GM12878 (cell line): ENCODE measurements around the gene PIK3R5. TPM values are rescaled to one million over a fixed set of nuclear protein-coding genes. Genes with fewer than 3 reads are reported as not detected.

ENCODE experiments used
- ATF7 ChIP-seq: fragments of 450-650 bp; IDR thresholded peaks from 2 replicates; pipeline ENCODE4 v1.6.1; 2016; ENCODE audit warnings: low read depth, mild to moderate bottlenecking
- BCL3 ChIP-seq: IDR thresholded peaks from 2 replicates; pipeline ENCODE4 v1.6.1; 2011; ENCODE audit warnings: borderline replicate concordance, low read depth, mild to moderate bottlenecking, moderate library complexity, low read length; ENCODE audit not compliant: insufficient read depth, poor library complexity, severe bottlenecking
- CREB1 ChIP-seq: IDR thresholded peaks from 2 replicates; pipeline ENCODE4 v1.6.1; 2012; ENCODE audit warnings: low read depth, mild to moderate bottlenecking, inconsistent platforms
- EED ChIP-seq: sonication (generic); IDR thresholded peaks from 2 replicates; pipeline ENCODE4 v1.6.1; 2016; ENCODE audit warnings: antibody characterized with exemption, low read depth
- FOS ChIP-seq: IDR thresholded peaks from 3 replicates; pipeline ENCODE4 v1.6.1; 2011; ENCODE audit warnings: borderline replicate concordance; ENCODE audit not compliant: insufficient read length; ENCODE audit errors: extremely low read depth
- IKZF2 ChIP-seq, 2 experiments: fragments of 450-650 bp; IDR thresholded peaks; 2 replicates each; pipeline ENCODE4 v1.6.1; 2017; ENCODE audit warnings: mild to moderate bottlenecking in 2 of 2, moderate library complexity in 2 of 2
- JUNB ChIP-seq: IDR thresholded peaks from 2 replicates; pipeline ENCODE4 v1.6.1; 2016; ENCODE audit warnings: antibody characterized with exemption, mild to moderate bottlenecking
- MYC ChIP-seq: IDR thresholded peaks from 2 replicates; pipeline ENCODE4 v1.6.1; 2011; ENCODE audit warnings: mild to moderate bottlenecking, low read length, moderate library complexity, inconsistent platforms; ENCODE audit not compliant: insufficient read depth, insufficient replicate concordance, insufficient read length, severe bottlenecking
- NR2C1 ChIP-seq: fragments of 450-650 bp; IDR thresholded peaks from 2 replicates; pipeline ENCODE4 v1.6.1; 2017; ENCODE audit warnings: antibody characterized with exemption, mild to moderate bottlenecking, moderate library complexity
- NR2F1 ChIP-seq: fragments of 450-650 bp; conservative IDR thresholded peaks from 2 replicates; pipeline ENCODE4 v1.6.1; 2017; ENCODE audit warnings: mild to moderate bottlenecking
- POLR2AphosphoS2 ChIP-seq: IDR thresholded peaks from 2 replicates; pipeline ENCODE4 v1.6.1; 2011; ENCODE audit warnings: low read depth, mild to moderate bottlenecking, low read length, improper control_type of control experiment, moderate library complexity
- RAD51 ChIP-seq: fragments of 450-650 bp; IDR thresholded peaks from 2 replicates; pipeline ENCODE4 v1.6.1; 2016; ENCODE audit warnings: moderate library complexity, mild to moderate bottlenecking, inconsistent platforms
- RCOR1 ChIP-seq: conservative IDR thresholded peaks from 2 replicates; pipeline ENCODE4 v1.6.1; 2012; ENCODE audit warnings: low read depth, low read length, improper control_type of control experiment
- RELA ChIP-seq: fragments of 450-650 bp; IDR thresholded peaks from 2 replicates; pipeline ENCODE4 v1.8.0; 2014; ENCODE audit warnings: borderline replicate concordance; ENCODE audit not compliant: partially characterized antibody
- SP1 ChIP-seq: IDR thresholded peaks from one replicate; pipeline ENCODE4 v1.6.1; 2011; ENCODE audit warnings: low read depth, low read length
- TCF12 ChIP-seq: IDR thresholded peaks from 2 replicates; pipeline ENCODE4 v1.6.1; 2011; ENCODE audit warnings: low read depth, mild to moderate bottlenecking, low read length
- TCF3 ChIP-seq: IDR thresholded peaks from 2 replicates; pipeline ENCODE4 v1.6.1; 2012; ENCODE audit warnings: low read depth, mild to moderate bottlenecking, low read length, borderline replicate concordance; ENCODE audit not compliant: insufficient read depth
- ZBED1 ChIP-seq: IDR thresholded peaks from 2 replicates; pipeline ENCODE4 v1.6.1; 2016; ENCODE audit warnings: borderline replicate concordance
- polyA plus RNA-seq, 11 experiments: library from polyadenylated mRNA; depleted of rRNA in 4 of 11; unstranded in 6 of 11; stranded (reverse) in 5 of 11; fragments of >200 nt; fragmentation: Nextera tagmentation in 4 of 11; fragmentation: Illumina TruSeq in 1 of 11; extraction: Ambion mirVana in 4 of 11; extraction: Trizol in 1 of 11; gene quantifications; 1 replicate in 1 of 11; 2 replicates in 10 of 11; pipeline versions ENCODE4 v1.2.1 to v1.2.3, GENCODE V29; 2011 to 2016; ENCODE audit warnings: inconsistent platforms in 2 of 11, missing spikeins in 2 of 11, low read depth in 1 of 11
- total RNA-seq, 4 experiments: library from RNA; depleted of rRNA in 3 of 4; stranded (reverse); fragments of >200 nt in 3 of 4; fragmentation: Illumina TruSeq in 1 of 4; extraction: Trizol in 1 of 4; gene quantifications; 2 replicates each; pipeline versions ENCODE4 v1.2.1 to v1.2.3, GENCODE V29; 2013 to 2021
- TF ChIP-seq, protein P1 (sequence below): fragments of 450-650 bp; IDR thresholded peaks from 2 replicates; pipeline ENCODE4 v1.6.1; 2017; ENCODE audit warnings: mild to moderate bottlenecking, low read depth, inconsistent platforms; ENCODE audit not compliant: poor library complexity, severe bottlenecking
- TF ChIP-seq, protein P2 (sequence below): fragments of 450-650 bp; IDR thresholded peaks from 2 replicates; pipeline ENCODE4 v1.6.1; 2017; ENCODE audit warnings: mild to moderate bottlenecking, moderate library complexity
- TF ChIP-seq, protein P3 (sequence below): fragments of 450-650 bp; IDR thresholded peaks from 2 replicates; pipeline ENCODE4 v1.6.1; 2018; ENCODE audit warnings: mild to moderate bottlenecking, low read depth, moderate library complexity; ENCODE audit not compliant: partially characterized antibody

Gene PIK3R5
- total and polyA plus RNA-seq, 10 of the 15 experiments (the other 5 are each of a cell fraction or from before 2014, with no cell fraction given): 9.5 to 50.8 (median 35.5) TPM

DNA sequence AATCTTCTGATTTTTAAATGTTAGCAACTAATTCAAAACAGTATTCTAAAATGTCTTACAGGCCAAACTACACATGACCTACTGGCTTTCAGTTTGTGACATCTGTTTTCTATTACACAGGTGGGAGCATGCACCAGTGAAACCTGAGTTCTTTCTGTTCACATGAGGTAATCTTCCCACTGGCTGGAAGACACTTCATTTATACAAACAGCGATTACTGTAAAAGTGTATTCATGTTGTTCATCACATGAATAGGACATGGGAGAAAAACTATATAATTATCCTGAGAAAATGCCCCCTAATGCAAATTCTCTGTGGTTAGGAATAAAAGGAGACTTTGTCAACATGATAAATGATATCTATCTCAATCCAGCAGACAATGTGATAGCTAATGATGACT, 11.1 kb upstream of the PIK3R5 start (continued):
- TF ChIP-seq SP1 (no peak), POLR2AphosphoS2 (no peak), BCL3 (peak; percentile 93), RAD51 (0 out of 2 replicates have a peak, but pooled peaks have one; percentile 34), RCOR1 (no peak), ATF7 (peak; percentile 88), TCF3 (0 out of 2 replicates have a peak, but pooled peaks have one; percentile 51), NR2C1 (no peak), IKZF2 (IDR thresholded peaks at IDR 0.05) (peak; percentile 47 to 48), CREB1 (peak; percentile 31; the same call in 1 of the 2 replicates), NR2F1 (0 out of 2 replicates have a peak, but pooled peaks have one; percentile 20), FOS (no peak), EED (peak; percentile 47; the same call in 1 of the 2 replicates), MYC (no peak), ZBED1 (peak; percentile 87; the same call in 1 of the 2 replicates), JUNB (peak; percentile 48; the same call in 1 of the 2 replicates), TCF12 (peak; percentile 82), RELA (no peak)
- TF ChIP-seq, protein P1, sequence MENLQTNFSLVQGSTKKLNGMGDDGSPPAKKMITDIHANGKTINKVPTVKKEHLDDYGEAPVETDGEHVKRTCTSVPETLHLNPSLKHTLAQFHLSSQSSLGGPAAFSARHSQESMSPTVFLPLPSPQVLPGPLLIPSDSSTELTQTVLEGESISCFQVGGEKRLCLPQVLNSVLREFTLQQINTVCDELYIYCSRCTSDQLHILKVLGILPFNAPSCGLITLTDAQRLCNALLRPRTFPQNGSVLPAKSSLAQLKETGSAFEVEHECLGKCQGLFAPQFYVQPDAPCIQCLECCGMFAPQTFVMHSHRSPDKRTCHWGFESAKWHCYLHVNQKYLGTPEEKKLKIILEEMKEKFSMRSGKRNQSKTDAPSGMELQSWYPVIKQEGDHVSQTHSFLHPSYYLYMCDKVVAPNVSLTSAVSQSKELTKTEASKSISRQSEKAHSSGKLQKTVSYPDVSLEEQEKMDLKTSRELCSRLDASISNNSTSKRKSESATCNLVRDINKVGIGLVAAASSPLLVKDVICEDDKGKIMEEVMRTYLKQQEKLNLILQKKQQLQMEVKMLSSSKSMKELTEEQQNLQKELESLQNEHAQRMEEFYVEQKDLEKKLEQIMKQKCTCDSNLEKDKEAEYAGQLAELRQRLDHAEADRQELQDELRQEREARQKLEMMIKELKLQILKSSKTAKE: peak; percentile 32
- TF ChIP-seq, protein P2, sequence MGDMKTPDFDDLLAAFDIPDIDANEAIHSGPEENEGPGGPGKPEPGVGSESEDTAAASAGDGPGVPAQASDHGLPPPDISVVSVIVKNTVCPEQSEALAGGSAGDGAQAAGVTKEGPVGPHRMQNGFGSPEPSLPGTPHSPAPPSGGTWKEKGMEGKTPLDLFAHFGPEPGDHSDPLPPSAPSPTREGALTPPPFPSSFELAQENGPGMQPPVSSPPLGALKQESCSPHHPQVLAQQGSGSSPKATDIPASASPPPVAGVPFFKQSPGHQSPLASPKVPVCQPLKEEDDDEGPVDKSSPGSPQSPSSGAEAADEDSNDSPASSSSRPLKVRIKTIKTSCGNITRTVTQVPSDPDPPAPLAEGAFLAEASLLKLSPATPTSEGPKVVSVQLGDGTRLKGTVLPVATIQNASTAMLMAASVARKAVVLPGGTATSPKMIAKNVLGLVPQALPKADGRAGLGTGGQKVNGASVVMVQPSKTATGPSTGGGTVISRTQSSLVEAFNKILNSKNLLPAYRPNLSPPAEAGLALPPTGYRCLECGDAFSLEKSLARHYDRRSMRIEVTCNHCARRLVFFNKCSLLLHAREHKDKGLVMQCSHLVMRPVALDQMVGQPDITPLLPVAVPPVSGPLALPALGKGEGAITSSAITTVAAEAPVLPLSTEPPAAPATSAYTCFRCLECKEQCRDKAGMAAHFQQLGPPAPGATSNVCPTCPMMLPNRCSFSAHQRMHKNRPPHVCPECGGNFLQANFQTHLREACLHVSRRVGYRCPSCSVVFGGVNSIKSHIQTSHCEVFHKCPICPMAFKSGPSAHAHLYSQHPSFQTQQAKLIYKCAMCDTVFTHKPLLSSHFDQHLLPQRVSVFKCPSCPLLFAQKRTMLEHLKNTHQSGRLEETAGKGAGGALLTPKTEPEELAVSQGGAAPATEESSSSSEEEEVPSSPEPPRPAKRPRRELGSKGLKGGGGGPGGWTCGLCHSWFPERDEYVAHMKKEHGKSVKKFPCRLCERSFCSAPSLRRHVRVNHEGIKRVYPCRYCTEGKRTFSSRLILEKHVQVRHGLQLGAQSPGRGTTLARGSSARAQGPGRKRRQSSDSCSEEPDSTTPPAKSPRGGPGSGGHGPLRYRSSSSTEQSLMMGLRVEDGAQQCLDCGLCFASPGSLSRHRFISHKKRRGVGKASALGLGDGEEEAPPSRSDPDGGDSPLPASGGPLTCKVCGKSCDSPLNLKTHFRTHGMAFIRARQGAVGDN: peak; percentile 51; the same call in 1 of the 2 replicates
- TF ChIP-seq, protein P3, sequence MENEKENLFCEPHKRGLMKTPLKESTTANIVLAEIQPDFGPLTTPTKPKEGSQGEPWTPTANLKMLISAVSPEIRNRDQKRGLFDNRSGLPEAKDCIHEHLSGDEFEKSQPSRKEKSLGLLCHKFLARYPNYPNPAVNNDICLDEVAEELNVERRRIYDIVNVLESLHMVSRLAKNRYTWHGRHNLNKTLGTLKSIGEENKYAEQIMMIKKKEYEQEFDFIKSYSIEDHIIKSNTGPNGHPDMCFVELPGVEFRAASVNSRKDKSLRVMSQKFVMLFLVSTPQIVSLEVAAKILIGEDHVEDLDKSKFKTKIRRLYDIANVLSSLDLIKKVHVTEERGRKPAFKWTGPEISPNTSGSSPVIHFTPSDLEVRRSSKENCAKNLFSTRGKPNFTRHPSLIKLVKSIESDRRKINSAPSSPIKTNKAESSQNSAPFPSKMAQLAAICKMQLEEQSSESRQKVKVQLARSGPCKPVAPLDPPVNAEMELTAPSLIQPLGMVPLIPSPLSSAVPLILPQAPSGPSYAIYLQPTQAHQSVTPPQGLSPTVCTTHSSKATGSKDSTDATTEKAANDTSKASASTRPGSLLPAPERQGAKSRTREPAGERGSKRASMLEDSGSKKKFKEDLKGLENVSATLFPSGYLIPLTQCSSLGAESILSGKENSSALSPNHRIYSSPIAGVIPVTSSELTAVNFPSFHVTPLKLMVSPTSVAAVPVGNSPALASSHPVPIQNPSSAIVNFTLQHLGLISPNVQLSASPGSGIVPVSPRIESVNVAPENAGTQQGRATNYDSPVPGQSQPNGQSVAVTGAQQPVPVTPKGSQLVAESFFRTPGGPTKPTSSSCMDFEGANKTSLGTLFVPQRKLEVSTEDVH: no peak
